ENCODE data around the gene EMP2.
"Not testable (repeated sequence)": the region's sequence is repeated elsewhere in the genome, so short reads cannot be mapped to it uniquely, and the experiment has no call there.

DNA sequence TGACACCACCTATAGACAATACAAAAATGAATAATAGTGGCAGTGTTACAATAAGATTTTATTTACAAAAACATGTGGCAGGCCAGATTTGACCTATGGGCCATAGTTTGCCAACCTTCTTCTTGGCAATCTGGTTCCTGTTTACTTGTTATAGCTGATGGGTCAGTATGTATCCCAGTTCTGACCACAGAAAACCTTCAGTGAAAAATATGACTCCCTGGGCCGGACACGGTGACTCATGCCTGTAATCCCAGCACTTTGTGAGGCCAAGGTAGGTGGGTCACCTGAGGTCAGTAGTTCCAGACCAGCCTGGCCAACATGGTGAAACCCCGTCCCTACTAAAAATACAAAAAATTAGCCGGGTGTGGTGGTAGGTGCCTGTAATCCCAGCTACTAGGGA, 46.8 kb downstream of the EMP2 start:
- TF ChIP-seq, protein P1, sequence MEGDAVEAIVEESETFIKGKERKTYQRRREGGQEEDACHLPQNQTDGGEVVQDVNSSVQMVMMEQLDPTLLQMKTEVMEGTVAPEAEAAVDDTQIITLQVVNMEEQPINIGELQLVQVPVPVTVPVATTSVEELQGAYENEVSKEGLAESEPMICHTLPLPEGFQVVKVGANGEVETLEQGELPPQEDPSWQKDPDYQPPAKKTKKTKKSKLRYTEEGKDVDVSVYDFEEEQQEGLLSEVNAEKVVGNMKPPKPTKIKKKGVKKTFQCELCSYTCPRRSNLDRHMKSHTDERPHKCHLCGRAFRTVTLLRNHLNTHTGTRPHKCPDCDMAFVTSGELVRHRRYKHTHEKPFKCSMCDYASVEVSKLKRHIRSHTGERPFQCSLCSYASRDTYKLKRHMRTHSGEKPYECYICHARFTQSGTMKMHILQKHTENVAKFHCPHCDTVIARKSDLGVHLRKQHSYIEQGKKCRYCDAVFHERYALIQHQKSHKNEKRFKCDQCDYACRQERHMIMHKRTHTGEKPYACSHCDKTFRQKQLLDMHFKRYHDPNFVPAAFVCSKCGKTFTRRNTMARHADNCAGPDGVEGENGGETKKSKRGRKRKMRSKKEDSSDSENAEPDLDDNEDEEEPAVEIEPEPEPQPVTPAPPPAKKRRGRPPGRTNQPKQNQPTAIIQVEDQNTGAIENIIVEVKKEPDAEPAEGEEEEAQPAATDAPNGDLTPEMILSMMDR (IDR thresholded peaks at IDR 0.05): not testable (repeated sequence)
- not testable (repeated sequence) for TF ChIP-seq POLR2A (IDR thresholded peaks at IDR 0.05)
